Hepatocyte (in vitro differentiated cells): ENCODE data around the gene DEUP1. TPM values are rescaled to one million over a fixed set of nuclear protein-coding genes. Genes with fewer than 3 reads are reported as not detected.

ENCODE experiments used
- DNase-seq: peaks from one replicate; pipeline ENCODE4 v3.0.0-alpha.2; 2016; ENCODE audit warnings: low spot score
- H2AFZ ChIP-seq: fragments of 200-600 bp; sonication (generic); 2 replicates; pipeline ENCODE4 v1.6.0; 2016; ENCODE audit warnings: antibody characterized with exemption, mild to moderate bottlenecking
- H3K27ac ChIP-seq: fragments of 200-600 bp; sonication (generic); 2 replicates; pipeline ENCODE4 v1.5.1; 2016; ENCODE audit warnings: mild to moderate bottlenecking
- H3K27me3 ChIP-seq: fragments of 200-600 bp; sonication (generic); 2 replicates; pipeline ENCODE4 v1.6.1; 2016
- H3K36me3 ChIP-seq: fragments of 200-600 bp; sonication (generic); replicated peaks from 2 replicates; pipeline ENCODE4 v1.5.1; 2016; ENCODE audit warnings: low read depth; ENCODE audit not compliant: insufficient read depth
- H3K4me1 ChIP-seq: fragments of 200-600 bp; sonication (generic); 2 replicates; pipeline ENCODE4 v1.5.1; 2016; ENCODE audit warnings: mild to moderate bottlenecking, moderate library complexity; ENCODE audit not compliant: insufficient read depth
- H3K4me2 ChIP-seq: fragments of 200-600 bp; sonication (generic); 2 replicates; pipeline ENCODE4 v1.6.0; 2016
- H3K4me3 ChIP-seq: fragments of 200-600 bp; sonication (generic); 2 replicates; pipeline ENCODE4 v1.5.1; 2016; ENCODE audit warnings: mild to moderate bottlenecking
- H3K79me2 ChIP-seq: fragments of 200-600 bp; sonication (generic); 2 replicates; pipeline ENCODE4 v1.6.0; 2017; ENCODE audit warnings: mild to moderate bottlenecking
- H3K9me2 ChIP-seq: fragments of 200-600 bp; sonication (generic); replicated peaks from 2 replicates; pipeline ENCODE4 v1.6.0; 2017; ENCODE audit warnings: mild to moderate bottlenecking; ENCODE audit not compliant: insufficient read depth
- H3K9me3 ChIP-seq: fragments of 200-600 bp; sonication (generic); 2 replicates; pipeline ENCODE4 v1.5.1; 2016; ENCODE audit warnings: low read depth, mild to moderate bottlenecking
- H4K20me1 ChIP-seq: fragments of 200-600 bp; sonication (generic); 2 replicates; pipeline ENCODE4 v1.6.0; 2016; ENCODE audit warnings: mild to moderate bottlenecking; ENCODE audit not compliant: insufficient read depth, poor library complexity, severe bottlenecking
- EZH2 ChIP-seq: fragments of 200-600 bp; sonication (generic); IDR thresholded peaks from 2 replicates; pipeline ENCODE4 v1.6.1; 2016; ENCODE audit warnings: antibody characterized with exemption, mild to moderate bottlenecking, borderline replicate concordance
- EZH2phosphoT487 ChIP-seq: fragments of 200-600 bp; sonication (generic); IDR thresholded peaks from one replicate; pipeline ENCODE4 v1.6.1; 2018; ENCODE audit warnings: antibody characterized with exemption, mild to moderate bottlenecking, low read depth, moderate library complexity; ENCODE audit not compliant: unreplicated experiment, severe bottlenecking
- WGBS: methylation state at CpG from one replicate; pipeline ENCODE4 v1.1.6; 2016; ENCODE audit warnings: low lambda C conversion rate; ENCODE audit errors: missing lambda C conversion rate; 5-methylcytosine and 5-hydroxymethylcytosine counted together
- polyA plus RNA-seq: library from polyadenylated mRNA; unstranded; fragments of >200 nt; fragmentation: Nextera tagmentation; extraction: Ambion mirVana; gene quantifications from 2 replicates; pipeline ENCODE4 v1.2.1, GENCODE V29; 2016
- total RNA-seq: library from RNA; depleted of rRNA; stranded (reverse); fragments of >200 nt; gene quantifications from 2 replicates; pipeline ENCODE4 v1.2.3, GENCODE V29; 2014
- TF ChIP-seq, protein P1 (sequence below): fragments of 200-600 bp; sonication (generic); IDR thresholded peaks from 2 replicates; pipeline ENCODE4 v1.5.1; 2016; ENCODE audit warnings: antibody characterized with exemption, mild to moderate bottlenecking; ENCODE audit not compliant: poor library complexity

Gene DEUP1
- total and polyA plus RNA-seq, 2 experiments from 2014 or later, result 0.28 to 0.47 TPM

DNA sequence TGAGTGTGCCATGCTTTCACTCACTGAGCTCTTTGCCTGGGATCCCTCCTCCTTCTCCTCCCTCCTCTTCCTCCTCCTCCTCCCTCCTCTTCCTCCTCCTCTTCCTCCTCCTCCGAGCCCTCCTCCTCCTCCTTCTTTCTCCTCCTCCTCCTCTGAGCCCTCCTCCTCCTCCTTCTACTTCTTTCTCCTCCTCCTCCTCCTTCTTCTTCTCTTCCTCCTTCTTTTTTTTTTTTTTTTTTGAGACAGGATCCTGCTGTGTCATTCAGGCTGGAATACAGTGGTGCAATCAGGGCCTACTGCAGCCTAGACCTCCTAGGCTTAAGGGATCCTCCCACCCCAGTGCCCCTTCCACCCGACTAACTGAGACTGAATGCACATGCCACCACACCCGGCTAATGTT is 62.3 kb downstream of the DEUP1 start:
- TF ChIP-seq EZH2phosphoT487, result no peak
- TF ChIP-seq, protein P1, sequence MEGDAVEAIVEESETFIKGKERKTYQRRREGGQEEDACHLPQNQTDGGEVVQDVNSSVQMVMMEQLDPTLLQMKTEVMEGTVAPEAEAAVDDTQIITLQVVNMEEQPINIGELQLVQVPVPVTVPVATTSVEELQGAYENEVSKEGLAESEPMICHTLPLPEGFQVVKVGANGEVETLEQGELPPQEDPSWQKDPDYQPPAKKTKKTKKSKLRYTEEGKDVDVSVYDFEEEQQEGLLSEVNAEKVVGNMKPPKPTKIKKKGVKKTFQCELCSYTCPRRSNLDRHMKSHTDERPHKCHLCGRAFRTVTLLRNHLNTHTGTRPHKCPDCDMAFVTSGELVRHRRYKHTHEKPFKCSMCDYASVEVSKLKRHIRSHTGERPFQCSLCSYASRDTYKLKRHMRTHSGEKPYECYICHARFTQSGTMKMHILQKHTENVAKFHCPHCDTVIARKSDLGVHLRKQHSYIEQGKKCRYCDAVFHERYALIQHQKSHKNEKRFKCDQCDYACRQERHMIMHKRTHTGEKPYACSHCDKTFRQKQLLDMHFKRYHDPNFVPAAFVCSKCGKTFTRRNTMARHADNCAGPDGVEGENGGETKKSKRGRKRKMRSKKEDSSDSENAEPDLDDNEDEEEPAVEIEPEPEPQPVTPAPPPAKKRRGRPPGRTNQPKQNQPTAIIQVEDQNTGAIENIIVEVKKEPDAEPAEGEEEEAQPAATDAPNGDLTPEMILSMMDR, result no peak
- TF ChIP-seq EZH2, result no peak
- H4K20me1 ChIP-seq, result no peaks in the 10 kb centered on the region
- no peak overlapping the region for H3K4me2 ChIP-seq
- no peaks in the 10 kb centered on the region for H3K4me1 ChIP-seq
- H3K36me3 ChIP-seq, result no peaks in the 10 kb centered on the region
- no peak for DNase-seq
- H3K9me2 ChIP-seq, result no peaks in the 10 kb centered on the region
- no peak overlapping the region for H3K4me3 ChIP-seq
- no peaks in the 10 kb centered on the region for H3K79me2 ChIP-seq
- no peaks in the 10 kb centered on the region for H3K9me3 ChIP-seq
- WGBS, result 85% methylated on average over 2 of the region's 3 CpGs
- no peaks in the 10 kb centered on the region for H3K27me3 ChIP-seq
- no peak overlapping the region for H2AFZ ChIP-seq
- H3K27ac ChIP-seq, result no peak overlapping the region

DNA sequence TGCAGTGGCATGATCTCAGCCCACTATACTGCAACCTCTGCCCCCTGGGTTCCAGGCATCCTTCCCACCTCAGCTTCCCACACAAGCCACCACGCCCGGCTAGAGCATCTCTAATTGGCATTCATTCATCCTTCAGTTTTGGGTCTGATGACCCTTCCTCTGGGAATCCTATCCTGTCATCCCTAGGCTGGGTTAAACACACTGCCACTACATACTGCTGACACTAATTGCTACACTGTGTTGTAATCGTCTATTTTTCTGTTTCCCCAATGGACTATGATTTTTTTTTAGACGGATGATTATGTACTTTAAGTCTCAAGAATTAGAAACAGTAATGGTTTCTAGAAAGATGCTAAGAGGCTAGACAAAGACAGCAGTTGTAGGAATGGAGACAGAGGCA is 62.8 kb downstream of the DEUP1 start:
- Histone ChIP-seq H3K4me3 (no peak overlapping the region), H4K20me1 (no peaks in the 10 kb centered on the region), H3K36me3 (no peaks in the 10 kb centered on the region), H3K27ac (no peak overlapping the region), H3K4me1 (no peaks in the 10 kb centered on the region), H3K27me3 (no peaks in the 10 kb centered on the region), H2AFZ (no peak overlapping the region), H3K9me3 (no peaks in the 10 kb centered on the region), H3K9me2 (no peaks in the 10 kb centered on the region), H3K79me2 (no peaks in the 10 kb centered on the region), H3K4me2 (no peak overlapping the region)
- no peak for DNase-seq
- 80% methylated on average over 4 of the region's 4 CpGs for WGBS
- TF ChIP-seq EZH2phosphoT487, result no peak
- no peak for TF ChIP-seq EZH2
- TF ChIP-seq, protein P1, result no peak

DNA sequence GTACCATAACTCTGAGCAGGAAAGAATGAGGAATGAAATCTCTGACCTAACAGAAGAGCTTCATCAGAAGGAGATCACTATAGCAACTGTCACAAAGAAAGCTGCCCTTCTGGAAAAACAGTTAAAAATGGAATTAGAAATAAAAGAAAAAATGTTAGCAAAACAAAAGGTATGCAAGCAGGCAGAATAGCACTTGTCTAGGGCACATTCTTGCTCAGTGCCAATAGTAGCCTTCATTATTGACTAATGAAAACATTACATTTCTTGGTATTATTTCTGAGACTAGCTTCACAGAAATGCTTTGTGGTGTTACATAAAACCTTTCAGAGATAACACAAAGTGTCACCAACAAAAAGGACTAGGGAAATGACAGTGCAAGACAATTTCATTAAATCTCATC is 63.9 kb downstream of the DEUP1 start:
- Histone ChIP-seq H3K4me2 (no peak overlapping the region), H3K27me3 (no peaks in the 10 kb centered on the region), H3K27ac (no peak overlapping the region), H3K9me2 (no peaks in the 10 kb centered on the region), H4K20me1 (no peaks in the 10 kb centered on the region), H3K4me1 (no peaks in the 10 kb centered on the region), H3K9me3 (no peaks in the 10 kb centered on the region), H3K4me3 (no peak overlapping the region), H3K36me3 (no peaks in the 10 kb centered on the region), H3K79me2 (no peaks in the 10 kb centered on the region), H2AFZ (no peak overlapping the region)
- DNase-seq, result no peak
- TF ChIP-seq, protein P1, result no peak
- no peak for TF ChIP-seq EZH2
- TF ChIP-seq EZH2phosphoT487, result no peak

DNA sequence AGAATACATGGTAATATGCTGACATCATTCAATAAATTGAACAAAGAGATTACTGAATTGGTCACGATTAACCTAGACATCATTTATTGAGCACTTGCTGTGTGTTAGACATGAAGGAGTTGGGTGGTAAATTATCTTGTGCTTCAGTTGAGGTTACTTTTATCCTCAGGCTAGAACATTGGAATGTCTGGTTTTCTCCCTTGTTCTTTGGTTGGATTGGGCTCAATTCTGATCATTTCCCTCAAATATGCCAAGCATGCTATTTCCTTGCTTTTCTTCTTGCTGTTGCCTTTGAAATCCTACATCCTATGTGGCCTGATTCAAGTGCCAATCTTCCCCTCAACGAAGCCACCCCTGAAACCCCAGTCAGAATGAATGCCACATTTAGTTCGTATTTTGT is 65.8 kb downstream of the DEUP1 start:
- H3K79me2 ChIP-seq, result no peaks in the 10 kb centered on the region
- WGBS, result 76% methylated on average over 3 of the region's 3 CpGs

More for the DNA sequence above, 65.8 kb downstream of the DEUP1 start:
- no peaks in the 10 kb centered on the region for H3K9me2 ChIP-seq
- DNase-seq, result no peak
- H3K27ac ChIP-seq, result no peak overlapping the region
- no peaks in the 10 kb centered on the region for H3K4me1 ChIP-seq
- no peaks in the 10 kb centered on the region for H3K36me3 ChIP-seq
- no peaks in the 10 kb centered on the region for H3K9me3 ChIP-seq
- TF ChIP-seq, protein P1, result no peak
- TF ChIP-seq EZH2 (no peak), EZH2phosphoT487 (no peak)
- H4K20me1 ChIP-seq, result no peaks in the 10 kb centered on the region
- H2AFZ ChIP-seq, result no peak overlapping the region
- H3K4me2 ChIP-seq, result no peak overlapping the region
- no peak overlapping the region for H3K4me3 ChIP-seq
- H3K27me3 ChIP-seq, result no peaks in the 10 kb centered on the region
